OCI-LY3 (cell line): Measurements from ENCODE around the gene PLXNB3.

Experiments
- CTCF ChIP-seq: fragments of 200-600, 300-600 bp; sonication (generic); IDR thresholded peaks from 2 replicates; pipeline ENCODE4 v1.5.1; 2014; ENCODE audit warnings: antibody characterized with exemption, low read length, low read depth
- EZH2phosphoT487 ChIP-seq: fragments of 200-600 bp; shearing (Covaris generic); IDR thresholded peaks from 2 replicates; pipeline ENCODE4 v1.6.1; 2018; ENCODE audit warnings: antibody characterized with exemption, mixed run types, low read depth

GRCh38 chrX:153768311-153769157, 4.5 kb downstream of the PLXNB3 start:
- TF ChIP-seq CTCF (peak; percentile 38), EZH2phosphoT487 (no peak)
